GM18511 (cell line): ENCODE data around the gene NLGN1.

Source experiments
- ATAC-seq: cut with Tn5 transposase; IDR thresholded peaks from one replicate; pipeline ENCODE4 v1.9.1; 2021; ENCODE audit warnings: mild to moderate bottlenecking, moderate library complexity; ENCODE audit not compliant: unreplicated experiment

Gene NLGN1

GRCh38 chr3:173706630-173707029 lies 309.1 kb downstream of the NLGN1 start:
- no peak for ATAC-seq

- ATAC-seq: no peak
Observed at GRCh38 chr3:173708191-173708590, 310.6 kb downstream of the NLGN1 start.

- no peak for ATAC-seq
Observed at GRCh38 chr3:173709026-173709425, 311.5 kb downstream of the NLGN1 start.

- ATAC-seq: no peak
Observed at GRCh38 chr3:173711619-173712018, 314.1 kb downstream of the NLGN1 start.

- ATAC-seq: no peak
Observed at GRCh38 chr3:173719585-173719984, 322.0 kb downstream of the NLGN1 start.

- no peak for ATAC-seq
Observed at GRCh38 chr3:173725507-173725906, 328.0 kb downstream of the NLGN1 start.

GRCh38 chr3:173730391-173730790 lies 332.8 kb downstream of the NLGN1 start:
- ATAC-seq: no peak

- no peak for ATAC-seq
Observed at GRCh38 chr3:173732237-173732636, 334.7 kb downstream of the NLGN1 start.

- no peak for ATAC-seq
Observed at GRCh38 chr3:173733029-173733652, 335.6 kb downstream of the NLGN1 start.

- ATAC-seq: no peak
Observed at GRCh38 chr3:173734473-173734872, 336.9 kb downstream of the NLGN1 start.

- no peak for ATAC-seq
Observed at GRCh38 chr3:173734895-173735294, 337.4 kb downstream of the NLGN1 start.

- no peak for ATAC-seq
Observed at GRCh38 chr3:173735841-173736240, 338.3 kb downstream of the NLGN1 start.

- peak; percentile 46 for ATAC-seq
Observed at GRCh38 chr3:173737167-173737808, 339.7 kb downstream of the NLGN1 start.

GRCh38 chr3:173739726-173740125 lies 342.2 kb downstream of the NLGN1 start:
- no peak for ATAC-seq

GRCh38 chr3:173742491-173742890 lies 344.9 kb downstream of the NLGN1 start:
- no peak for ATAC-seq

GRCh38 chr3:173743111-173743510 lies 345.6 kb downstream of the NLGN1 start:
- no peak for ATAC-seq

GRCh38 chr3:173743516-173743915 lies 346.0 kb downstream of the NLGN1 start:
- ATAC-seq: no peak

GRCh38 chr3:173744479-173744878 lies 346.9 kb downstream of the NLGN1 start:
- ATAC-seq: no peak

GRCh38 chr3:173744895-173745294 lies 347.4 kb downstream of the NLGN1 start:
- no peak for ATAC-seq

GRCh38 chr3:173745952-173746682 lies 348.6 kb downstream of the NLGN1 start:
- no peak for ATAC-seq

- ATAC-seq: no peak
Observed at GRCh38 chr3:173747427-173747826, 349.9 kb downstream of the NLGN1 start.

- no peak for ATAC-seq
Observed at GRCh38 chr3:173748105-173748504, 350.6 kb downstream of the NLGN1 start.
